ENCODE data around the gene PRR20G.

PRR20G gene

DNA sequence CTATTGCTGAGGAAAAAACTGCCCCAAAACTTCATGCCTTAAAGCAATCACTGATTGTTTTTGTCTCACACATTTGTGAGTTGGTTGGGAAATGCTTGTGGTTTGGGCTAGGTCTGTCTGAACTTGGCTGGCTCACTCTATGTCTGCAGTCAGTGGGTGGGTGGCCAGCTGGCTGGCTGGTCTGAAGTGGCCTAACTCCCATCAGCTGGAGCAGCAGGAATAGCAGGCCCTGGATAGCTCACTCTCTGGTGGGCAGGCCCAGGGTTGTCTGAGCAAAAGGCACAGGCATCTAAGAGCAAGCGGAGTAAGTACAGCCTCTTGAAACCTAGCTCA is 37.7 kb upstream of the PRR20G start:
- TF ChIP-seq ARNTL (CRISPR knock-in tag; IDR thresholded peaks at IDR 0.05; ENCODE audit: borderline replicate concordance, low read depth) = no peak
- TF ChIP-seq ESRRG (CRISPR knock-in tag; IDR thresholded peaks at IDR 0.05) = no peak
- no peak for TF ChIP-seq TCF4 (CRISPR knock-in tag; IDR thresholded peaks at IDR 0.05; ENCODE audit: borderline replicate concordance)
- TF ChIP-seq POU6F1 (CRISPR knock-in tag; IDR thresholded peaks at IDR 0.05; ENCODE audit: borderline replicate concordance, low read depth) = no peak
- TF ChIP-seq ZFP3 (CRISPR knock-in tag; IDR thresholded peaks at IDR 0.05) = no peak
- no peak for TF ChIP-seq SNAI2 (CRISPR knock-in tag; IDR thresholded peaks at IDR 0.05)
- no peak for TF ChIP-seq ISL1 (CRISPR knock-in tag; IDR thresholded peaks at IDR 0.05)
- no peak for TF ChIP-seq CREB5 (CRISPR knock-in tag; IDR thresholded peaks at IDR 0.05; ENCODE audit: low read depth)
- no peak for TF ChIP-seq GLIS3 (CRISPR knock-in tag; IDR thresholded peaks at IDR 0.05)
- TF ChIP-seq ZNF70 (CRISPR knock-in tag; IDR thresholded peaks at IDR 0.05) = no peak
- TF ChIP-seq OSR1 (CRISPR knock-in tag; IDR thresholded peaks at IDR 0.05) = no peak
- TF ChIP-seq, protein P1, sequence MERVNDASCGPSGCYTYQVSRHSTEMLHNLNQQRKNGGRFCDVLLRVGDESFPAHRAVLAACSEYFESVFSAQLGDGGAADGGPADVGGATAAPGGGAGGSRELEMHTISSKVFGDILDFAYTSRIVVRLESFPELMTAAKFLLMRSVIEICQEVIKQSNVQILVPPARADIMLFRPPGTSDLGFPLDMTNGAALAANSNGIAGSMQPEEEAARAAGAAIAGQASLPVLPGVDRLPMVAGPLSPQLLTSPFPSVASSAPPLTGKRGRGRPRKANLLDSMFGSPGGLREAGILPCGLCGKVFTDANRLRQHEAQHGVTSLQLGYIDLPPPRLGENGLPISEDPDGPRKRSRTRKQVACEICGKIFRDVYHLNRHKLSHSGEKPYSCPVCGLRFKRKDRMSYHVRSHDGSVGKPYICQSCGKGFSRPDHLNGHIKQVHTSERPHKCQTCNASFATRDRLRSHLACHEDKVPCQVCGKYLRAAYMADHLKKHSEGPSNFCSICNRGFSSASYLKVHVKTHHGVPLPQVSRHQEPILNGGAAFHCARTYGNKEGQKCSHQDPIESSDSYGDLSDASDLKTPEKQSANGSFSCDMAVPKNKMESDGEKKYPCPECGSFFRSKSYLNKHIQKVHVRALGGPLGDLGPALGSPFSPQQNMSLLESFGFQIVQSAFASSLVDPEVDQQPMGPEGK (CRISPR knock-in tag; IDR thresholded peaks at IDR 0.05; ENCODE audit: borderline replicate concordance) = no peak
- TF ChIP-seq CSRNP3 (CRISPR knock-in tag; IDR thresholded peaks at IDR 0.05) = no peak
- TF ChIP-seq TOX (CRISPR knock-in tag; IDR thresholded peaks at IDR 0.05; ENCODE audit: borderline replicate concordance) = no peak
- TF ChIP-seq, protein P2, sequence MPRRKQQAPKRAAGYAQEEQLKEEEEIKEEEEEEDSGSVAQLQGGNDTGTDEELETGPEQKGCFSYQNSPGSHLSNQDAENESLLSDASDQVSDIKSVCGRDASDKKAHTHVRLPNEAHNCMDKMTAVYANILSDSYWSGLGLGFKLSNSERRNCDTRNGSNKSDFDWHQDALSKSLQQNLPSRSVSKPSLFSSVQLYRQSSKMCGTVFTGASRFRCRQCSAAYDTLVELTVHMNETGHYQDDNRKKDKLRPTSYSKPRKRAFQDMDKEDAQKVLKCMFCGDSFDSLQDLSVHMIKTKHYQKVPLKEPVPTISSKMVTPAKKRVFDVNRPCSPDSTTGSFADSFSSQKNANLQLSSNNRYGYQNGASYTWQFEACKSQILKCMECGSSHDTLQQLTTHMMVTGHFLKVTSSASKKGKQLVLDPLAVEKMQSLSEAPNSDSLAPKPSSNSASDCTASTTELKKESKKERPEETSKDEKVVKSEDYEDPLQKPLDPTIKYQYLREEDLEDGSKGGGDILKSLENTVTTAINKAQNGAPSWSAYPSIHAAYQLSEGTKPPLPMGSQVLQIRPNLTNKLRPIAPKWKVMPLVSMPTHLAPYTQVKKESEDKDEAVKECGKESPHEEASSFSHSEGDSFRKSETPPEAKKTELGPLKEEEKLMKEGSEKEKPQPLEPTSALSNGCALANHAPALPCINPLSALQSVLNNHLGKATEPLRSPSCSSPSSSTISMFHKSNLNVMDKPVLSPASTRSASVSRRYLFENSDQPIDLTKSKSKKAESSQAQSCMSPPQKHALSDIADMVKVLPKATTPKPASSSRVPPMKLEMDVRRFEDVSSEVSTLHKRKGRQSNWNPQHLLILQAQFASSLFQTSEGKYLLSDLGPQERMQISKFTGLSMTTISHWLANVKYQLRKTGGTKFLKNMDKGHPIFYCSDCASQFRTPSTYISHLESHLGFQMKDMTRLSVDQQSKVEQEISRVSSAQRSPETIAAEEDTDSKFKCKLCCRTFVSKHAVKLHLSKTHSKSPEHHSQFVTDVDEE (CRISPR knock-in tag; IDR thresholded peaks at IDR 0.05) = no peak
- no peak for TF ChIP-seq ZNF565 (CRISPR knock-in tag; conservative IDR thresholded peaks at IDR 0.05; ENCODE audit: low read depth)
- no peak for TF ChIP-seq BACH2 (CRISPR knock-in tag; IDR thresholded peaks at IDR 0.05; ENCODE audit: borderline replicate concordance)
- ATAC-seq = no peak

DNA sequence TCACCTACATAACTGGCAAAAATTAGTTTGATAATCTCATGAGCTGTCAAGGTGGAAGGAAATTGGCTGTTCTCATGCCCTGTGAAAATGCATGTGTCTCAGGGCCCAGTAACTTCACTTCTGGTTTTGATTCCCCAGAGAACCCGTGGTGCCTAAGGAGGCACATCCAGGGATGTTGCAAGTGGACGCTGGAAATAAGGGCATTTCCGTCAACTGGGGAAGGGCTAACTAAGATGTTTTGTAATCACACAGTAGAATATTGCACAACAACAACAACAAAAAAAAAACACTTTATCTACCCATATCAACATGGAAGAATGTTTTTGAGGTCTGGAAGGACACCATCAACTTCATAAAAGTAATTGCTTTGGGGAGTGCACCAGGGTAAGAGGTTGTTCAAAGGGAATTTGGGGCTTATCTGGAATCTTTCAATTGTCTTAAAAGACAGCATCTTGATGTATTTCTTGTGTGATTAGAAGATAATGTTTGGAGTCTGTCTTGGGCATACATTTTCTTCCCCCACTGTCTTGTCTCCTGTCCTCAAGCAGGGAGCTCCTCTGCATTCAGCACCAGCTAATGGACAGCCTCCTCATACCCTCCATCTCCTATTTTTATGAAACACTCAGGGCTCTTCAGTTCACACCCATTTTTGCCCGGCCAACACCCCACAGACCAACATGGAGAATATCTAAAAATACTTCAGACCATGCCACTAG is 37.2 kb upstream of the PRR20G start:
- no peak for ATAC-seq
- no peak for TF ChIP-seq SNAI2 (CRISPR knock-in tag; IDR thresholded peaks at IDR 0.05)
- TF ChIP-seq GLIS3 (CRISPR knock-in tag; IDR thresholded peaks at IDR 0.05) = no peak
- TF ChIP-seq ZNF565 (CRISPR knock-in tag; conservative IDR thresholded peaks at IDR 0.05; ENCODE audit: low read depth) = no peak
- TF ChIP-seq ZNF8 (CRISPR knock-in tag; IDR thresholded peaks at IDR 0.05) = no peak
- TF ChIP-seq OSR1 (CRISPR knock-in tag; IDR thresholded peaks at IDR 0.05) = no peak
- TF ChIP-seq RARB (CRISPR knock-in tag; IDR thresholded peaks at IDR 0.05) = no peak
- TF ChIP-seq ESRRG (CRISPR knock-in tag; IDR thresholded peaks at IDR 0.05) = no peak
- no peak for TF ChIP-seq CREB5 (CRISPR knock-in tag; IDR thresholded peaks at IDR 0.05; ENCODE audit: low read depth)
- TF ChIP-seq, protein P1 (CRISPR knock-in tag; IDR thresholded peaks at IDR 0.05; ENCODE audit: borderline replicate concordance) = no peak
- TF ChIP-seq ZFP30 (CRISPR knock-in tag; IDR thresholded peaks at IDR 0.05) = no peak
- no peak for TF ChIP-seq POU6F1 (CRISPR knock-in tag; IDR thresholded peaks at IDR 0.05; ENCODE audit: borderline replicate concordance, low read depth)
- TF ChIP-seq CSDC2 (CRISPR knock-in tag; IDR thresholded peaks at IDR 0.05) = no peak

All from SK-N-SH treated with all-trans-retinoic acid at 6 μM for 48 hours (cell line).